Left colon (tissue), 2 donors: Measurements from ENCODE around the gene CD84. TPM values are rescaled to one million over a fixed set of nuclear protein-coding genes. Genes with fewer than 3 reads are reported as not detected.
A peak's percentile ranks its signal among the peaks of the same experiment; 100 is the strongest.
"Not testable (repeated sequence)": the region's sequence is repeated elsewhere in the genome, so short reads cannot be mapped to it uniquely, and the experiment has no call there.

Experiments
- ATAC-seq: fragments of 200-7000 bp; cut with Tn5 transposase; one replicate; pipeline ENCODE4 v1.9.1; 2020; ENCODE audit warnings: mild to moderate bottlenecking, moderate library complexity
- DNase-seq, 2 donors: peaks; one replicate each; pipeline ENCODE4 v3.0.0-alpha.2; 2020
- intact Hi-C, 2 donors: fragments of 100-400 bp; cut with DNase I in 1 of 2; cut with micrococcal nuclease in 1 of 2; formaldehyde crosslinking; loops; one replicate each; pipeline versions ENCODE4 v1.11.2 to v1.14.0; 2022; cut with DNase I, micrococcal nuclease
- total RNA-seq, 2 donors: library from RNA; stranded (reverse); fragmentation: NEBNext Ultra II Directional; extraction: Animal tissue kit (Norgen Biotek cat#: 25700); gene quantifications; one replicate each; pipeline ENCODE4 v1.2.1, GENCODE V29; 2021
- donor health status: DM: no; HTN: no; CAD: no.
- donor health status: DM: yes; HTN: yes; CAD: no.

The CD84 gene
- total RNA-seq, 2 donors from 2014 or later: 2.1 to 6.2 TPM

DNA sequence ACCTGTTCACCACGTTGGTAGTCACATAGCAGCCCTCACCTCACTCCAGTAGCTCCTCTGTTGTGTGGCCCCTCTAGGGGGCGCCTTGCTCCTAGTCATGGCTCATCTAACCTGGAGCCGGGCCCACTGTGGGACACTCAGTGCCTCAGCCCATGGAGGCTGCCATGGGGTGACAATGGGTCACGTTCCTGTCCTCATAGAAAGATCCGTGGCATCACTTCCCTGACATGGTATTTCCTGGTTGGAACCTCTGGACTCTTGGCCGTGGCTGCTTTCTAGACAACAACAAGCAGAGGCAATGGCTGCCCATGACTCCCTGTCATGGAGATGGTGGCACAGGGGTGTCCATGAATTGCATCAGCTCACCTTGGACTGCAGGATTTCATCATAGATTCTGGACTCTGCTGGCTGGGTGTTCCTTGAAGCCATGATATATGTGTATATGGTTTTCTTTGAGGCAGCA is 28.7 kb downstream of the CD84 start:
- intact Hi-C loops: no loop called here
- ATAC-seq: no peak

DNA sequence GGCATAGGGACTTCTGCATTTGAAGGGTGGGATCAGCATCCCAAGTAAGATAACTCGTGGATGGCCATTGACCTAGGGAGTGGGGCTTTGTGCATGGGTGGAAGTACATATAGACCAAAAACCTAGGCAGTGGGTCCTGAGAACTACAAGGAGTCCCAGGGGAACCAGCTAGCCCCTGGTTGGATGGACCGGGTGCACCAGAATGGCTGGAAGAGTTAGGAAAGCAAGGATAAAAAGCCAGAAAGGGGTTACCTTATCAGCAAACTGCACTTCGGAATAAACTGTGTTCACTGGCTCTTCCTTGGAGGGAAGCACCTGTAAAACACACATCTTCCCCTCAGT is 29.7 kb downstream of the CD84 start:
- intact Hi-C loops: no loop called here
- DNase-seq: no peak
- no peak for ATAC-seq

More for the DNA sequence above, 28.7 kb downstream of the CD84 start:
- DNase-seq: peak in 1 of 2 donors; percentile 29

DNA sequence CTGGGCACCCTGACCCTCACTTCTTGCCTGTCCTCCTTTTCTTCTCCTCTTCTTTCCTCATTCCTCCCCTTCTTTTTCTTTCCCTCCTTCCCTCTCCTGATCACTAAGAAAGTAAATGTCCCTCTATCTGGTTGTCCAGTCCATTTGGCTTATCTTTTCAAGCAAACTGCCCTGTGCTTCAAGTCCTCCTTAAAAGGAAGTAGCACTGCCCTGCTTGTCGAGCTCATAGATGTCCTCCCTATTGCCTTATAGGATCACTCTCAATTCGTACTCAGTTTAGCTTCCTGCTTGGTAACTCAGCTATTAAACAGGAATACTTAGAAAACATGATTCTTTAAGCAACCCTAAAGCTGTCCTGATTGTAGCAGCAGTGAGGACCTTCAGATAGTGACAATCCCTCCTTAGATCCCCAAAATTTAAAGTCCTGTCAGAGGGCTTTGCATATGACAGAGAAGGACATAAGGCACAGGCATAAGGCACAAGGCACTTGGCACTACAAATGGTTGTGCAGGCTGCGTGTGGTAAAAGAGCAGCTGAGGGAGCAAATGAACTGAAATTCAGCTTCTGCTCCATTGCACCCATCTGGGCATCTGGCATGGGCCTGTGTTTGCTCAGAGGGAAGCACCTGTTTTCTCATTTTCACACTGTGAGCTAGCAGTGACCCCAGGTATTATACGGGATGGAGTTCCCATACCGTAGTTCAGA is 30.2 kb downstream of the CD84 start:
- peak; percentile 32 for ATAC-seq
- no peak for DNase-seq
- intact Hi-C loops: no loop called here

DNA sequence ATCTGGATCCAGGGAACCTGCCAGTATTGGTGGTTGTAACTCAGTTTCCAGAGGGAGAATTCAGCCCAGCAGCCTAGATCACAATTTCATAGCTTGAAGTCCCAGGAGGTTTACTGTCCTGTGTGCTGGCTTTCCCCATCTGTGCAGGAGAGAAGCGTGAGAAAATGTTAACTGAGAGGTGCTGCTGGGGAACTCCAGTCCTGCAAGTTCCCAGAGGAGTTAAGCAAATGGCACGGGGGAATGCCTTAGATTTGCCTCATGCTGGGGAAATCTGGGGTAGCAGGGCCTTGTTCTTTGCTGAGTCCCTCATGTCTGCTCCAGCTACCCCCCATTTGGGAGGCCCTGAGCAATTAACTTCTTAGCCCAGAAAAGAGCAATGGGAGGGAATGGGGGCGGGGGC is 31.1 kb downstream of the CD84 start:
- DNase-seq (no peak), ATAC-seq (no peak)
- intact Hi-C loops: no loop called here

DNA sequence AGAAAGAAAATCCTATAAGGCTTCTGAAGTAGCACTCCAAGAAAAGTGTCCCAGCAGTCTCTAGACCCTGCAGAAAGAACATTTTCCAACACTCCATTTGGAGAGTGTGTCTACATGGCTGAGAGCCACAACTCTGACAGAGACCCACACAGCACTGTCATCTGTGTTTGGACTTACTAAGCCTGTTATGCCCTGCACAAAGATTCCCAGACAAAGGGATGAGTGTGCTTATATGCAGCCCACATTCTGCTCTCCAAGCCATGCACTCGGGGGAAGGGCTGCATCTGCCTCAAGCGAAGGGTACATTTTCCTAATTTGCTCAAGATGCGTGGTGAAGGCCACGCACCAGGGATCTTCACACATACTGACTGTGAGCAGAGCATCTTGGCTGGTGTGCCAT is 31.9 kb downstream of the CD84 start:
- intact Hi-C loops: no loop called here
- no peak for DNase-seq
- ATAC-seq: no peak

DNA sequence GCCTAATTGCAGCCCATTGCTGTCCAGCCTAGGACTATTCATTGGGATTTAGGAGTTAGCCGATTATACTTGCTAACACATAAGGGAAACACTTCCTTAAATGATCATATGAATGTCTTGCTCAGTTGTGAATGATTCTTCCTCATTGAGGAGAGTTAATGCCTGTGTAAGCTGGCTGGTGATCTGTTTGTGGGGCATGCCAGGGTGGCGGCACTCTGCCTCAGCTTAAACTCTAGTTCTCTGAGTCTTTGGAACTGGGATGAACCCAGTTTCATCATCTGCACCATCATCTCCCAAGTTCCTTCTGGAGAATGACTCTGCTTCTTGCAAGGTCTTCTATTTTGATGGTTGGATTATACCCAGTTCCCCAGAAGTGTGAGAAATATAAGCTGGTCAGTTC is 32.4 kb downstream of the CD84 start:
- DNase-seq: no peak
- no peak for ATAC-seq
- intact Hi-C loops: no loop called here

DNA sequence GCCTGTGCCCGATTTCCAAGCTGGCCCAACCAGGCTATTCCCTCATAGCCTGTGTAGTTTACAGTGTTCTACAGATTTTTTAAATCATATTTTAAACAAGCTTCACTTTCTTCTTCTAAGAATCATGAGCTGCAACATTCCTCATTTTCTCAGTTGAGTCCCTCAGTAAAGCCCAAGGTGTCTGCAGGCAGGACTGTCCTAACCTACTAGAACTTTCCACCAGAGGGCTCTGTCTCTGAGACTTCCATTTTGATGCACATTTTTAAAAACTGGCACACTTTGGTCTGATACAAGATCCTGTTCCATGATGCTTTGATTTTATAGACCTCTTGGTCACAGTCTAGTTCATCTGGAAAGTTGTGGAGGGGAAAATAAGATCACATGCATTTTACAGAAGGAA is 34.6 kb downstream of the CD84 start:
- ATAC-seq: no peak
- intact Hi-C loops: no loop called here
- no peak for DNase-seq

DNA sequence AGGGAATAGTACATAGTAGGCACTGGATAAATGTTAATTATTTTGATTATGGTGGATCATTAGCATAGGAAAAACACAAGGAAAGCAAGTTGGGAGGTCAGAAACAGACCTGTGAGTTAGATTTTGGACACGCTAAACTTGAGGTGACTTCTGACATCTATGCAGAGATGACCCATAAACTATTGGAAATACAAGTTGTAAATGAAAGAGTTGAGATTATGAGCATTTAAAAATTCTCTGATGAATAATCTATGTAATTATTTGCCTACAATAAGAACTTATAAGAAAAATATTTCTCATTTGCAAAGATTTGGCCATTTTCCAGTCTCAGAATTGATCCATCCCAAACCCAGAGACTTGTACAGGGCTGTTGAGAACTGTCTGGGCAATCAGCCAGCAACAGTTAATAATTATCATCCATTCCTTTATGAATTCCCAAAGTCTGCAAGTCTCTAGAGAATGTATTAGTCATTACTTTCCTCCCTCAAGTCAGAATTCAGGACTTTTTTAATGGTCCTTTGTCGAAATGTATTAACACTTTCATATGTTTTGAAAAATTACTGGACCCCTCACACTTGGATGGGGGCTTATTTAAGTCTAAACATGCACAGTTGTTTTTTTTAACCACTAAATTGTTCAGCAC is 36.9 kb downstream of the CD84 start:
- no peak for DNase-seq
- no peak for ATAC-seq
- intact Hi-C loops: no loop called here

DNA sequence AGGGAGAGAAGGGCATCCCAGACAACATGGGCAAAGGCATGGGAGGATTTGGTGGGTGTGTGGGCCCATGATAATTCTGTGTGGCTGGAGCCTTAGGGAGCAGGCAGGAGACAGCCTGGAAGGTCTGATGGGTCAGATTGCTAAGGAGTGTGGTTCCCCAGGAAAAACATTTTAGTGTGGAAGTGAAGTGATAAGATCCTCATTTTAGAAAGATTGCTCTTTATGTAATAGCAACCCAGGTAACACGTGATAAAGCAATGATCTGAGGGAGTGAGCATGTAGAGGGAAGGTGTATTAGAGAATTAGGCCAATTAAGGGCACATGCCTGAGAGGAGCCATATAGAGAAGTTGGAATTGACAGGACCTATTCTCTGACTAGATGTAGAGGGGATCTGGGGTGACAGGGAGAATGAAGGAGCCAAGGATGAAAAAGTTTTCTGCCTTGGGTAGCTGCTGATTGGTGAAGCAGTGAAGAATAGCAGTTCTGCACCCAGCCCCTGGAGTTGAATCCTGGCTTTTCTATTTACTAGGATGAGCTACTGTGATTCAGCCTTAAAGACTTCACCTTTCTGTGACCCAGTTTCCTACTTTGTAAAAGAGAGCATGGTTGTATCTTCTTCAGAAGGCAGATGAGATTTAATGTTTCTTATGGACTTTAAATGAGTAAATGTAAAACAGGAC is 37.5 kb downstream of the CD84 start:
- intact Hi-C loops: no loop called here
- ATAC-seq: no peak
- DNase-seq: no peak

DNA sequence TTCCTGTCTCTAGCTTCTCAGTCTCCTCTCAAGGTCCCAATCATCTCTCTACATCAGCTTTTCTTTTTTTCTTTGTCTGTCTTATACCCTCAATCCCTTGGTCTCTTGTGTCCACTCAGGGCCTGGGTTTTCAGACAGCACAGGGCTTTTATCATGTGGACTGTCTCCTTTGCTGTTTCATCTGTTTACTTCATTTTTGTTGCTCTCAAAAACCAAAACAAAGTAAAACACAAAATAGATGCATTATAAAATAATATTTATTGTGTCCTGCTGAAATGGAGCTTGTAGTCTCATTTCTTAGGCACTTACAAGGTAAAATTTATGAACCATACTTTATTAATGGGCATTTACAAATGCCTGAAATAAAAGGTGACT is 38.5 kb downstream of the CD84 start:
- intact Hi-C loops: no loop called here
- ATAC-seq: no peak
- DNase-seq: no peak

DNA sequence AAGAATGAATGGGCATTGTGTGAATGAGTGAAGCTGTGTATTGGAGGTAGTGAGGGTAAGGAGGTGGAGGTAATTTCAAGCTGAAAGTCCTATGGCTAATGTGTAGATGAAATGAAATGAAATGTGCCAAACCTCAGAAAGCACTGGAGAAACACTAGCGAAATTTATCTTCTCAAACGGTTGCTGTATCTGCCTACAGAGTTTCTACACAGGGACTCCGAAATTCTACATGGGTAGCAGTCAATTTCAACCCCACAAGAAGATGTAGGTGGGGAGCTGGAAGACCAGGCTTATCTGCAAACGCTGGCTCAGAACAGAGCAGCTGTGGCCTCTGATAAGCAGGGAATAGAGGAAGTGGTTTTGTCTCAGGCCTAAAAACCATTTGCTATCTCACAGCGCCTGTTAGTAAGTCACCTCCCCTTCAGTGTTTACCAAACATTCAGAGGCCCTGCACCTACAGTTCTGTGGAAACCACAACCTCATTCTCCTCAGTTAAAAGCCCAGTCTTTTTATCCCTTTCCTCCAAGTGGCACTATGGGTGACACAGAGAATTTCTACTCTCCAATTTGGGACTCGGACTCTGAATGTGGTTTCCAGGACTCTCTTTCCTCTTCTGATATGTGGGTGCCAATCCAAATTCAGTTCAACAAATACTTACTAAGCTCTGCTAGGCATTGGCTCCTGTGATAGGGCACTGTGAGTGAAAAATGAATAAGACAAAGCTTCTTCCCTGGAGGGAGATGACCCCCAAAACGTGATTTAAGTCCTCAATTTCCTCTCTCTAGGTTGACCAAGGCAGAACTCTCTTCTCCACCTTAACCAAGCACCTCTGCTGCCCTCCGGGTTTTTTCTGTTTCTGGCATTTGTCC is 39.1 kb downstream of the CD84 start:
- intact Hi-C loops: no loop called here
- DNase-seq: peak; percentile 59 to 63
- peak; percentile 76 for ATAC-seq

DNA sequence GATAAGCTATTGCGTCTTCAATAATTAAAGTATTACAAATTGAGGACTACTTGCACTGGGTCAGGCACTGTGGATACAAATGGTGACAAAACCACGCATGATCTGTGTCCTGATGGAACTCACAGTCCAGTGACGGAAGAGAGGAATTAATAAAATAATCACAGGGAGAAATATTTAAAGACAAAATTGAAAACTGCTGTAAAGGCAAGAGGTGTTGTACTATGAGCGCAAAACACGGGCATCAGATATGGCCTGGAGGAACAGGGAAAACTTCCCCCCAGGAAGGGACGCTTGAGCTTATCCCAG is 39.7 kb downstream of the CD84 start:
- intact Hi-C loops: no loop called here
- DNase-seq (no peak), ATAC-seq (no peak)

DNA sequence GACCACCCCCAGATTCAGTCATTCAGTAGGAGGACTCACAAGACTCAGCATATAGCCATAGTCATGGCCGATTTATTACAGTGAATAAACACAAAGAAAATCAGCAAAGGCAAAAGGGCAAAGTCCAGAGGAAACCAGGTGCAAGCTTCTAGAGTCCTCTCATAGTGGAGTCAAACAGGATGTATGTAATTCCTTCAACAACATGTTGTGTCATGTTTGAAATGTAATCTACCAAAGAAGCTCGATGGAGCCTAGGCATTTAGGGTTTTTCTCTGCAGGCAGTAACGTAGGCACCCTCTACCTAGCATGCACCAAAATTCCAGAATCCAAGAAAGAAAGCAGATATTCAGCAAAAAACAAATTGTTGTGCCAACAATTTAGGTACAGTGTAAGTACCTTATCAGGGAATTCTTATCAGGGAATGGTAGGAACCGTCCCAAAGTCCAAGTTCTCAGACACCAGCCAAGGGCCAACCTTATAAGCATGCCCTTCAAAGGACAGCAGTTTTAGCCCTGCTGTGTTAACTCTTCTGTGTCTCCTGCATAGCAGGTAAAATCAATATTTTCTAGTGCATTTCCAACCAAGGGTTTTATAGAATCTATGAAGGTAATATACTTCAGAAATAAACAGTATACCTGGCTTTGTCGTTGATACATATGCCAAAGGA is 40.2 kb downstream of the CD84 start:
- intact Hi-C loops: no loop called here
- ATAC-seq (peak; percentile 85), DNase-seq (peak; percentile 52 to 71)

DNA sequence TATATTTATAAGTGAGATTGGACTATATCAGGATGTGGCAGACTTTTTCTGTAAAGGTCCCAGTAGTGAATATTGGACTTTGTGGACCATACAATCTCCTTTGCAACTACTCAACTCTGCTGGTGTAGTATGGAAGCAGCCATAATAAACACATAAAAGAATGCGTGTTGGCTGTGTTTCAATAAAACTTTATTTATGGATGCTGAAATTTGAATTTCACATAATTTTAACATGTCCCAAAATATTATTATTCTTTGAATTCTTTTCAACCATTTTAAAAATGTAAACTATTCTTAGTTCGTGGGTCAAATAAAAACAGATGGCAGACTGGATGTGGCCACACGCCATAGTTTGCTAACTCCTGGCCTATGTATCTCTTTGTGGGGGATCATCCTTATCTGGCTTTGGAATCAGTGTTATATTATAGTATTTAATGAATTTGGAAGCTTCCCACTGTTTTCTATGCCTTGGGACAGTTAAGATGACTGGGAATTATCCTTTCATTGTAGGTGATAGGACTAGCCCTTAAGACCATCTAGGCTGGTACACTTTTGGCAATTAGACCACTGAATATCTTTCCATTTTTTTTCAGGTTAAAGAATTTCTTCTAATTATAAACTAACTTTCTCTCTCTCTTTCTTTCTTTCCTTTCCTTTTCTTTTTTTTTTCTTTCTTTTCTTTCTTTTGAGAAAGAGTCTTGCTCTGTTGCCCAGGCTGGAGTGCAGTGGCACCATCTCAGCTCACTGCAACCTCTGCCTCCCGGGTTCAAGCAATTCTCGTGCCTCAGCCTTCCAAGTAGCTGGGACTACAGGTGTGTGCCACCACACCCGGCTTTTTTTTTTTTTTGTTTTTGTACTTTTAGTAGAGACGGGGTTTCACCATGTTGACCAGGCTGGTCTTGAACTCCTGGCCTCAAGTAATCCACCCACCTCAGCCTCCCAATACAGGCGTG is 41.3 kb downstream of the CD84 start:
- no peak for ATAC-seq
- no peak for DNase-seq
- intact Hi-C loops: no loop called here

DNA sequence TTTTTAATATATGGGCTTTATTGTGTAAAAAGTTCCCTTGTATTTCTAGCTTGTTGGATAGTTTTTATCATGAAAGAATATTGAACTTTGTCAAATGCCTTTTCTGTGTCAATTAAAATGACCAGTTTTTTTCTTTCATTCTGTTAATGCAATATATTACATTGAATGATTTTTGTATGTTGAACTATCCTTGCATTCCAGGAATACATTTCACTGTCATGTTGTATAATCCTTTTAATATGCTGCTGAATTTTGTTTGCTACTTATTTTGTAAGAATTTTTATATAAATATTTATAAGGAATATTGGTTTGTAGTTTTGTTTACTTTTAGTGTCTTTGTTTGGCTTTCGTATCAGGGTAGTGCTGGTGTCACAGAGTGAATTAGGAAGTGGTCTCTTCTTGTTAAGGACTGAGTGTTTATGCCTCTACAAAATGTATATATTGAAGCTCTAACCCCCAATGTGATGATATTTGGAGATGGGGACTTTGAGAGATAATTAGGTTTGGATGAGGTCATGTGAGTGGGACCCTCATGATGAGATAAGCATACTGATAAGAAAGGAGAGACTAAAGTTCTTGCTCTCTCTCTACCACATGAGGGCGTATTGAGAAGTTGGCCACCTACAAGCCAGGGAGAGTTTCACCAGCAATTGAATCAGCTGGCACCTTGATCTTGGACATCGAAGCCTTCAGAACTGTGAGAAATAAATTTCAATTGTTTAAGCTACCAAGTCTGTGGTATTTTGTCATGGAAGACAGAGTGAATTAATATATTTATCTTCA is 44.3 kb downstream of the CD84 start:
- DNase-seq (no peak), ATAC-seq (no peak)
- intact Hi-C loops: no loop called here

DNA sequence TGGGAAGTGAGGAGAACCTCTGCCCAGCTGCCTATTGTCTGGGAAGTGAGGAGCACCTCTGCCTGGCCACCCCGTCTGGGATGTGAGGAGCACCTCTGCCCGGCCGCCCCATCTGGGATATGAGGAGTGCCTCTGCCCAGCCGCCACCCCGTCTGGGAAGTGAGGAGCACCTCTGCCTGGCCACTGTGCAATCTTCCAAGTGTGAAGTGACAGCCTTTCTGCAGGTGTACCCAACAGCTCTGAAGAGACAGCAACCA is 46.8 kb downstream of the CD84 start:
- ATAC-seq, intact Hi-C loops, DNase-seq: not testable (repeated sequence)

DNA sequence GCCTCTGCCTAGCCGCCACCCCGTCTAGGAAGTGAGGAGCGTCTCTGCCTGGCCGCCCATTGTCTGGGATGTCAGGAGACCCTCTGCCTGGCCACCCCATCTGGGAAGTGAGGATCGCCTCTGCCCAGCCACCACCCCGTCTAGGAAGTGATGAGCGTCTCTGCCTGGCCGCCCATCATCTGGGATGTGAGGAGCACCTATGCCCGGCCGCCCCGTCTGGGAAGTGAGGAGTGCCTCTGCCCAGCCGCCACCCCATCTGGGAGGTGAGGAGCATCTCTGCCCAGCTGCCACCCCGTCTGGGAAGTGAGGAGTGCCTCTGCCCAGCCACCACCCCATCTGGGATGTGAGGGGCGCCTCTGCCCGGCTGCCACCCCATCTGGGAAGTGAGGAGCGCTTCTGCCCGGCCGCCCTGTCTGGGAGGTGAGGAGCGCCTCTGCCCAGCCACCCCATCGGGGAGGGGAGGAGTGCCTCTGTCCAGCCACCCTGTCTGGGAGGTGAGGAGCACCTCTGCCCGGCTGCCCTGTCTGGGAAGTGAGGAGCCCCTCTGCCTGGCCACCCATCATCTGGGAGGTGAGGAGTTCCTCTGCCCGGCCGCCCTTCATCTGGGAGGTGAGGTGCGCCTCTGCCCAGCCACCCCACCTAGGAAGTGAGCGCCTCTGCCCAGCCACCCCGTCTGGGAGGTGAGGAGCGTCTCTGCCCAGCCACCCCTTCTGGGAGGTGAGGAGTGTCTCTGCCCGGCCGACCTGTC is 47.3 kb downstream of the CD84 start:
- DNase-seq, intact Hi-C loops, ATAC-seq: not testable (repeated sequence)
